ENCODE data around the gene FUCA2. TPM values are rescaled to one million over a fixed set of nuclear protein-coding genes. Genes with fewer than 3 reads are reported as not detected.

FUCA2 gene
- total RNA-seq, 1 experiment from 2014 or later: 72.1 TPM

DNA sequence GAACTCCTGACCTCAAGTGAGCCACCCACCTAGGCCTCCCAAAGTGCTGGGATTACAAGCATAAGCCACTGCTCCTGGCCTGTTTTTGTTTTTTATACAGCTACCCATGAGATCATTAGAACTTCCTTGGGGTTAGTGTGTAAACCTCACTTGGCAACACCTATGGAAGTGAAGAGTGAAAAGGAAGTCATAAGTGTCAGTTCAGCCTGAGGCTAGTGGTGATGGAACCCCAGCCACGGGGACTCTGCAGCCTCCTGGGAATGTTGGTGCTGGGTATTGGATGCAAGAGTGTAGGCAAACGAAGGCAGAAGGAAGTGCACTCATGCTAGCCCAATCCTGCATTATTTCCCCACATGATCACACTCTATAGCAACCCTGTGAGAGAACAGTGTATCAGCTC is 33.6 kb upstream of the FUCA2 start:
- Mint-ChIP-seq H3K4me1 (peaks cover 16 to 21% of the 10 kb centered on the region in 2 experiments), H3K4me3 (no peak overlapping the region), H3K27ac (no peak overlapping the region), H3K36me3 (ENCODE audit: insufficient read depth in 1 of 3, low read depth in 3 of 3) (no peaks in the 10 kb centered on the region), H3K27me3 (ENCODE audit: low read depth) (peaks cover under 1% of the 10 kb centered on the region; the same call in 1 of the 2 replicates), H3K9me3 (no peaks in the 10 kb centered on the region)
- WGBS (ENCODE audit: extremely low coverage, insufficient read length, low lambda C conversion rate): no CpG with 5 or more reads among the region's 2 CpGs
- H3K27ac ChIP-seq (ENCODE audit: insufficient read length, low read depth, low read length): no peak overlapping the region
- no peak overlapping the region for H3K9ac ChIP-seq (ENCODE audit: extremely low read depth, insufficient read length, low read length)
- no peak overlapping the region for H2AFZ ChIP-seq (ENCODE audit: low read length)
- no peak overlapping the region for H4K91ac ChIP-seq (ENCODE audit: insufficient read length, low read depth, low read length)
- H4K20me1 ChIP-seq (ENCODE audit: control insufficient read depth, insufficient read depth, insufficient read length): no peaks in the 10 kb centered on the region
- no peak overlapping the region for H4K8ac ChIP-seq (replicated peaks; ENCODE audit: insufficient read length, low read depth, low read length)
- no peaks in the 10 kb centered on the region for H3K79me1 ChIP-seq (ENCODE audit: insufficient read depth, low read depth, low read length, poor library complexity, severe bottlenecking)
- no peak overlapping the region for H2BK120ac ChIP-seq (ENCODE audit: low read depth, low read length, poor library complexity, severe bottlenecking)
- no peaks in the 10 kb centered on the region for H3K9me3 ChIP-seq (ENCODE audit: control insufficient read depth, low read depth, low read length)
- H3T11ph ChIP-seq (ENCODE audit: low read length): no peak overlapping the region
- peaks cover 1% of the 10 kb centered on the region; the same call in 1 of the 2 replicates for H3K4me1 ChIP-seq (ENCODE audit: insufficient read depth, low read length)
- H3K79me2 ChIP-seq (ENCODE audit: insufficient read depth, low read length): no peaks in the 10 kb centered on the region
- no peak overlapping the region for H3K23ac ChIP-seq (ENCODE audit: insufficient read length, low read depth, low read length)
- TF ChIP-seq, protein P1, sequence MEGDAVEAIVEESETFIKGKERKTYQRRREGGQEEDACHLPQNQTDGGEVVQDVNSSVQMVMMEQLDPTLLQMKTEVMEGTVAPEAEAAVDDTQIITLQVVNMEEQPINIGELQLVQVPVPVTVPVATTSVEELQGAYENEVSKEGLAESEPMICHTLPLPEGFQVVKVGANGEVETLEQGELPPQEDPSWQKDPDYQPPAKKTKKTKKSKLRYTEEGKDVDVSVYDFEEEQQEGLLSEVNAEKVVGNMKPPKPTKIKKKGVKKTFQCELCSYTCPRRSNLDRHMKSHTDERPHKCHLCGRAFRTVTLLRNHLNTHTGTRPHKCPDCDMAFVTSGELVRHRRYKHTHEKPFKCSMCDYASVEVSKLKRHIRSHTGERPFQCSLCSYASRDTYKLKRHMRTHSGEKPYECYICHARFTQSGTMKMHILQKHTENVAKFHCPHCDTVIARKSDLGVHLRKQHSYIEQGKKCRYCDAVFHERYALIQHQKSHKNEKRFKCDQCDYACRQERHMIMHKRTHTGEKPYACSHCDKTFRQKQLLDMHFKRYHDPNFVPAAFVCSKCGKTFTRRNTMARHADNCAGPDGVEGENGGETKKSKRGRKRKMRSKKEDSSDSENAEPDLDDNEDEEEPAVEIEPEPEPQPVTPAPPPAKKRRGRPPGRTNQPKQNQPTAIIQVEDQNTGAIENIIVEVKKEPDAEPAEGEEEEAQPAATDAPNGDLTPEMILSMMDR (conservative IDR thresholded peaks at IDR 0.05): no peak
- no peak overlapping the region for H2BK5ac ChIP-seq (ENCODE audit: insufficient read length, low read length)
- no peak overlapping the region for H4K5ac ChIP-seq (ENCODE audit: insufficient read length, low read depth, low read length)
- no peak overlapping the region for H2BK15ac ChIP-seq (ENCODE audit: low read depth, low read length)
- H3K4ac ChIP-seq (ENCODE audit: low read depth, low read length): no peak overlapping the region
- H2AK5ac ChIP-seq (ENCODE audit: insufficient read length, low read length): no peak overlapping the region
- H2BK12ac ChIP-seq (ENCODE audit: insufficient read length, low read depth, low read length): no peak overlapping the region
- no peak overlapping the region for H3K56ac ChIP-seq (ENCODE audit: insufficient read length, low read depth, low read length)
- H3K27me3 ChIP-seq (ENCODE audit: insufficient read depth, low read length): no peaks in the 10 kb centered on the region
- H3K18ac ChIP-seq (ENCODE audit: insufficient read length, low read depth, low read length): no peak overlapping the region
- H3K4me2 ChIP-seq (ENCODE audit: insufficient read depth, insufficient read length, low read length): no peak overlapping the region
- DNase-seq: no peak
- no peak overlapping the region for H3K14ac ChIP-seq (ENCODE audit: insufficient read depth, low read length)
- no peak overlapping the region for H2BK20ac ChIP-seq (ENCODE audit: low read depth, low read length, poor library complexity, severe bottlenecking)
- H3K23me2 ChIP-seq (ENCODE audit: insufficient read length, low read depth, low read length, poor library complexity, severe bottlenecking): no peaks in the 10 kb centered on the region
